ENCODE data around the gene GSTT4.
A peak's percentile ranks its signal among the peaks of the same experiment; 100 is the strongest.

GSTT4 gene
- 0 to 1.9 (median 0) reads per million in 17 experiments for total RNA-seq

- DNase-seq = no peak
Measured at GRCh38 chr22:24005201-24005600, at the start of gene GSTT4. TSS of gene GSTT4 (minus strand) at chr22:24005453. CDS start at chr22:24005356, 97 bp downstream.

GRCh38 chr22:24054356-24054755 is 49.1 kb upstream of the GSTT4 start:
- no peak for DNase-seq

- peak; percentile 35 to 79 (median 70) for DNase-seq
Measured at GRCh38 chr22:24053481-24054226, 48.4 kb upstream of the GSTT4 start.

- DNase-seq = no peak
Measured at GRCh38 chr22:24051568-24051967, 46.3 kb upstream of the GSTT4 start.

GRCh38 chr22:24051028-24051427 is 45.8 kb upstream of the GSTT4 start:
- no peak for DNase-seq

GRCh38 chr22:24049978-24050377 is 44.7 kb upstream of the GSTT4 start:
- no peak for DNase-seq

- DNase-seq = no peak
Measured at GRCh38 chr22:24049211-24049610, 44.0 kb upstream of the GSTT4 start.

GRCh38 chr22:24046024-24046423 is 40.8 kb upstream of the GSTT4 start:
- DNase-seq = no peak

GRCh38 chr22:24043958-24044357 is 38.7 kb upstream of the GSTT4 start:
- DNase-seq = peak; percentile 69 to 88 (median 85)

- DNase-seq = peak in 3 of 4 experiments; percentile 4 to 14 (median 11)
Measured at GRCh38 chr22:24043465-24043864, 38.2 kb upstream of the GSTT4 start.

- DNase-seq = no peak
Measured at GRCh38 chr22:24040946-24041345, 35.7 kb upstream of the GSTT4 start.

GRCh38 chr22:24039046-24039445 is 33.8 kb upstream of the GSTT4 start:
- no peak for DNase-seq

GRCh38 chr22:24037851-24038765 is 32.9 kb upstream of the GSTT4 start:
- no peak for DNase-seq

- no peak for DNase-seq
Measured at GRCh38 chr22:24035296-24035695, 30.0 kb upstream of the GSTT4 start.

- DNase-seq = no peak
Measured at GRCh38 chr22:24033731-24034130, 28.5 kb upstream of the GSTT4 start.

- no peak for DNase-seq
Measured at GRCh38 chr22:24030186-24030702, 25.0 kb upstream of the GSTT4 start.

GRCh38 chr22:24029304-24029703 is 24.1 kb upstream of the GSTT4 start:
- DNase-seq = no peak

- DNase-seq = no peak
Measured at GRCh38 chr22:24028533-24028932, 23.3 kb upstream of the GSTT4 start.

- DNase-seq = no peak
Measured at GRCh38 chr22:24027991-24028390, 22.7 kb upstream of the GSTT4 start.

- no peak for DNase-seq
Measured at GRCh38 chr22:24027389-24027975, 22.2 kb upstream of the GSTT4 start.

- no peak for DNase-seq
Measured at GRCh38 chr22:24026733-24027132, 21.5 kb upstream of the GSTT4 start.

- no peak for DNase-seq
Measured at GRCh38 chr22:24026056-24026455, 20.8 kb upstream of the GSTT4 start.

GRCh38 chr22:24025475-24025874 is 20.2 kb upstream of the GSTT4 start:
- DNase-seq = no peak

All from suppressor macrophage (primary cell).